ENCODE measurements around the gene LGALS3BP.

LGALS3BP gene

DNA sequence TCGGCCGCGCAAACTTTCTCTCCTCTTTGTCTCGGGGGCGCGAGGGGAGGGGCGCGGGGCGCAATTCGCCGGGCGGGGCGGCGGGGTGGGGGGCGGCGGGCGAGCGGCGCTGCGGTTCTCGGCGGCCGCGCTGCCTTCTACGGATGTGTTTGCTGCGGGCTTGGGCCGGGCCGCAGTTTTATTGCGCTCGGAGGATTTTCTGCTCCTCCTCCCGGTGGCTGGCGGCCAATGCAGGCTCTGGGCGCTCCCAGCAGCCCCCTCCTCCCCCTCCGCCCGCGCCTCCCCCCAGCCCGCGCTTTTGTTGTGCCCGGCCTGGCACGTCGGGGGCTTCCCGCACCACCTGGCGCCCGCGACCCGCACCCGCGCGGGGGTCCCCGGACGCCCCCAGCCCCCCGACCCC lies 54.5 kb downstream of the LGALS3BP start, which contains the start of gene TIMP2:
TSS of gene TIMP2 (minus strand) at position 154 of the 400 bp plus-strand sequence. CDS start 299 bp downstream, outside the sequence.
- Histone ChIP-seq H3K4me3 (replicated peaks; ENCODE audit: insufficient read depth, low read length) (peak within 1 kb of the TSS; percentile 48), H3K27me3 (ENCODE audit: insufficient read depth, poor library complexity, severe bottlenecking) (no peaks in the 10 kb centered on the region), H3K27ac (replicated peaks) (peak within 1 kb of the TSS; percentile 71)
- peak in 1 of 2 experiments; percentile 85 for DNase-seq (ENCODE audit: low read depth in 1 of 2, low spot score in 1 of 2)
- TF ChIP-seq REST (IDR thresholded peaks at IDR 0.05; ENCODE audit: insufficient replicate concordance, low read depth) (no peak), CTCF (IDR thresholded peaks at IDR 0.05; ENCODE audit: insufficient read depth, low read length) (no peak), GABPA (IDR thresholded peaks at IDR 0.05; ENCODE audit: low read depth) (no peak), POLR2AphosphoS5 (IDR thresholded peaks at IDR 0.05; ENCODE audit: low read depth) (peak; percentile 51; the same call in 1 of the 2 replicates)

DNA sequence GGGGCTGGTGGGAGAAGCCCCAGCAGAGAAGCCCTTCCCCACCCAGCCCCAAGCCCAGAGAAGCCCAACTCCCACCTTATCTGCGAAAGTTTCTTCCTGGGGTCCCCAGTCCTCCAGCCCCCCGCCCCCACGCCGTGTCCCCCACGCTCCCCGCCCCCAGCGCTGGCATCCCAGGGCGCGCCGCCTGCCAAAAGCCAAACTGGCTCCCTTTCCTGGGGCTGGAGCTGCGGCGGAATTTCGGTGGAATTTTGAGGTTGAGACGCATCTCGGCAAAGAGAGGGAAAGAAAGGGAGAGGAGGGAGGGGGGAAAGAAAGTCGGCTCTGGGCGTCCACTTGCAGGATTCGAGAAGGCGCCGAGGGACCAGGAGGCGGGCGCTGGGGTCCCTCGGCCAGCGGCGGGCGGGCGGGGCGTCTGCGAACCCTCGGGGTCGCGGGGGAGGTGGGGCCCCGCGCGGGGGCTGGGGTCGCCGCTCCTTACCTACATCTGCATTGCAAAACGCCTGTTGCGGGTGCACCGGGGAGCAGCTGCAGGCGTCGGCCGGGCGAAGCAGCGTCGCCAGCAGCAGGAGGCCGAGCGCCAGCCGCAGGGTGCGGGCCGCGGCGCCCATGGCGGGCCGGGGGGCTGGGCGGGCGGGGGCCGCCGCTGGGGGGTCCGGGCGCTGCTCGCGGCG lies 55.1 kb downstream of the LGALS3BP start:
- no peak for DNase-seq (ENCODE audit: low read depth in 1 of 2, low spot score in 1 of 2)
- TF ChIP-seq GABPA (IDR thresholded peaks at IDR 0.05; ENCODE audit: low read depth) (no peak), REST (IDR thresholded peaks at IDR 0.05; ENCODE audit: insufficient replicate concordance, low read depth) (no peak), POLR2AphosphoS5 (IDR thresholded peaks at IDR 0.05; ENCODE audit: low read depth) (no peak), CTCF (IDR thresholded peaks at IDR 0.05; ENCODE audit: insufficient read depth, low read length) (no peak), SPI1 (IDR thresholded peaks at IDR 0.05; ENCODE audit: borderline replicate concordance, low read depth) (no peak)
- H3K4me3 ChIP-seq (replicated peaks; ENCODE audit: insufficient read depth, low read length) = peak overlapping the region; percentile 48
- peak overlapping the region; percentile 56 for H3K27ac ChIP-seq (replicated peaks)
- no peaks in the 10 kb centered on the region for H3K27me3 ChIP-seq (ENCODE audit: insufficient read depth, poor library complexity, severe bottlenecking)

DNA sequence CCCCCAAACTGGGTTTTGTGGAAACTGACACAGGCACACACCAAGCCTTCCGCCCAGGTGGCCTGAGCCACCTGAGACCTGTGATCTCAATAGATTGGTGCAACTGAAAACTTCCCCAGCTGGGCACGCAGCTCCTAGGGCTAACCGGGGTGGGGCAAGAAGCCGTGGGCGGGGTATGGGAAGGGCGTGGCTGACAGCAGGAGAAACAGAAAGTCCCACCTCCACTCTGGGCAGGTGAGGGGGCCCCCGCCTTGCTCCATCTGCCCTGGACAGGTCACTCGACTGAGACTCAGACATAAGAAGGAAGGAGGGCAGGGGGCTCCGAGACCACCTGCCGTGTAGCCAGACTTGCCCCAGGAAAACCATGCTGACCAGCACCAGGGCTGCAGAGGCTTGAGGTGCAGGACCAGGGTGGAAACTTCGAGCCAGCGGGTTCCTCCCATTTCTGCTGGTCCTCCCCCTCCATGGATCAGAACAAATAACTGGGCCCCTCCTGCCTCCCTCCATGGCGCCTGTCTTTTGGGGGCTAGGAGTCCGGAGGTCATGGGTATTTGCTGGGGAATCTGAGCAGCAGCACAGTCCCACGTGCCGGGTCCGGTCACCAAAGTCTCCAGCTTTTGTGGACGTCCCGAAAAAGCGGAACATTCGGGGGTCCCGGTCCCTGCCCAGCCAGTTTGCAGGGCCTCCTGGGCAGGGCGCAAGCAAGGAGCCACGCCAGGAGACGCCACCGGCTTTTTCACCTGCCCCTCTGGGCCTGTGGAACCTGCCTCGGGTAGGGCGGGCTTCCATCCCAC lies 55.9 kb downstream of the LGALS3BP start:
- H3K27ac ChIP-seq (replicated peaks) = peak overlapping the region; percentile 56

More for the DNA sequence above, 55.9 kb downstream of the LGALS3BP start:
- peak overlapping the region; percentile 48 for H3K4me3 ChIP-seq (replicated peaks; ENCODE audit: insufficient read depth, low read length)
- TF ChIP-seq REST (IDR thresholded peaks at IDR 0.05; ENCODE audit: insufficient replicate concordance, low read depth) = no peak
- TF ChIP-seq CTCF (IDR thresholded peaks at IDR 0.05; ENCODE audit: insufficient read depth, low read length) = no peak
- TF ChIP-seq SPI1 (IDR thresholded peaks at IDR 0.05; ENCODE audit: borderline replicate concordance, low read depth) = no peak
- no peak for TF ChIP-seq POLR2AphosphoS5 (IDR thresholded peaks at IDR 0.05; ENCODE audit: low read depth)
- no peak for TF ChIP-seq GABPA (IDR thresholded peaks at IDR 0.05; ENCODE audit: low read depth)
- peak in 1 of 2 experiments; percentile 88 for DNase-seq (ENCODE audit: low read depth in 1 of 2, low spot score in 1 of 2)
- no peaks in the 10 kb centered on the region for H3K27me3 ChIP-seq (ENCODE audit: insufficient read depth, poor library complexity, severe bottlenecking)

Data from HL-60 (cell line).